Natural killer cell (primary cell): ENCODE results near the gene HOMER1. TPM values are rescaled to one million over a fixed set of nuclear protein-coding genes. Genes with fewer than 3 reads are reported as not detected.

Experiments used
- ATAC-seq, 3 donors: fragments of 150-1000 bp in 2 of 3; fragments of 200-7000 bp in 1 of 3; cut with Tn5 transposase; 1 replicate in 1 of 3; 2 replicates in 2 of 3; pipeline ENCODE4 v1.10.0; 2021; ENCODE audit warnings: mild to moderate bottlenecking in 2 of 3, moderate library complexity in 2 of 3
- DNase-seq, 2 donors: peaks; one replicate each; pipeline versions ENCODE4 v3.0.0 to v3.0.0-alpha.2; 2013 to 2021; ENCODE audit warnings: mixed read lengths in 1 of 2
- H3K27ac ChIP-seq: one replicate; pipeline ENCODE4 v1.5.1; 2013; ENCODE audit warnings: mild to moderate bottlenecking, low read length
- H3K27me3 ChIP-seq: one replicate; pipeline ENCODE4 v1.6.1; 2013; ENCODE audit warnings: low read length; ENCODE audit not compliant: control insufficient read depth, insufficient read depth
- H3K36me3 ChIP-seq: one replicate; pipeline ENCODE4 v1.6.1; 2013; ENCODE audit warnings: low read length; ENCODE audit not compliant: control insufficient read depth, insufficient read depth
- H3K4me1 ChIP-seq: one replicate; pipeline ENCODE4 v1.6.1; 2013; ENCODE audit warnings: low read length; ENCODE audit not compliant: control insufficient read depth, insufficient read depth
- H3K4me3 ChIP-seq: one replicate; pipeline ENCODE4 v1.5.1; 2013; ENCODE audit warnings: low read length
- H3K9me3 ChIP-seq: one replicate; pipeline ENCODE4 v1.6.1; 2013; ENCODE audit warnings: low read length; ENCODE audit not compliant: control insufficient read depth, insufficient read depth
- H3K27ac Mint-ChIP-seq, 2 donors: one replicate each; pipeline ENCODE4 v1.8.0; 2022; ENCODE audit warnings: mild to moderate bottlenecking in 2 of 2, mixed read lengths in 2 of 2, moderate library complexity in 1 of 2
- H3K27me3 Mint-ChIP-seq, 2 donors: one replicate each; pipeline ENCODE4 v1.8.0; 2022; ENCODE audit warnings: low read depth in 2 of 2, mixed read lengths in 2 of 2
- H3K36me3 Mint-ChIP-seq: one replicate; pipeline ENCODE4 v1.8.0; 2022; ENCODE audit warnings: mixed read lengths
- H3K4me1 Mint-ChIP-seq, 2 donors: one replicate each; pipeline ENCODE4 v1.8.0; 2022; ENCODE audit warnings: mixed read lengths in 2 of 2
- H3K4me3 Mint-ChIP-seq: one replicate; pipeline ENCODE4 v1.8.0; 2022; ENCODE audit warnings: mild to moderate bottlenecking, moderate library complexity, mixed read lengths
- H3K9me3 Mint-ChIP-seq, 2 donors: one replicate each; pipeline ENCODE4 v1.8.0; 2022; ENCODE audit warnings: mixed read lengths in 2 of 2
- WGBS: methylation state at CpG from one replicate; pipeline ENCODE4 v1.1.7; 2013; ENCODE audit warnings: missing lambda C conversion rate; ENCODE audit not compliant: insufficient coverage; 5-methylcytosine and 5-hydroxymethylcytosine counted together
- intact Hi-C: fragments of 100-400 bp; cut with micrococcal nuclease; formaldehyde crosslinking; loops from one replicate; pipeline ENCODE4 v1.14.2; 2022
- total RNA-seq, 4 donors: library from RNA; stranded (reverse); fragments of 120-200 nt in 1 of 4; gene quantifications; one replicate each; pipeline versions ENCODE4 v1.2.3 to v1.2.4, GENCODE V29; 2013 to 2022
- TF ChIP-seq, protein P1 (sequence below): fragments of 200-600 bp; IDR thresholded peaks from one replicate; pipeline ENCODE4 v1.8.0; 2022; ENCODE audit warnings: antibody characterized with exemption

The HOMER1 gene
- total RNA-seq, 3 donors from 2014 or later (not counting 1 experiment from before 2014, with no cell fraction given), result 3.1 to 5.4 (median 4.3) TPM

DNA sequence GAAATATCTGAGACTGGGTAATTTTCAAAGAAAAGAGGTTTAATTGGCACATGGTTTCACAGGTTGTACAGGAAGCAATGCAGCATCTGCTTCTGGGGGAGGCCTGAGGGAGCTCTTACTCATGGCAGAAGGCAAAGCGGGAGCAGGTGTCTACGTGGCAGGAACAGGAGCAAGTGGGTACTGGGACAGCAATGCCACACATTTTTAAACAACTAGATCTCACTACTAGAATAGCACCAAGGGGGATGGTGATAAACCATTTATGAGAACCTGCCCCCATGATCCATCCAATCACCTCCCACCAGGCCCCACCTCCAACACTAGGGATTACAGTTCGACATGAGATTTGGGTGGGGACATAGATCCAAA lies 47.6 kb upstream of the HOMER1 start:
- Mint-ChIP-seq H3K4me3 (peak overlapping the region; percentile 29), H3K9me3 (no peaks in the 10 kb centered on the region), H3K4me1 (peaks cover 27 to 42% of the 10 kb centered on the region in 2 donors), H3K27me3 (no peaks in the 10 kb centered on the region), H3K36me3 (no peaks in the 10 kb centered on the region), H3K27ac (peak overlapping the region; percentile 92 to 97)
- Histone ChIP-seq H3K27ac (peak overlapping the region; percentile 73), H3K9me3 (no peaks in the 10 kb centered on the region), H3K4me1 (peaks cover 14% of the 10 kb centered on the region), H3K36me3 (no peaks in the 10 kb centered on the region), H3K27me3 (no peaks in the 10 kb centered on the region), H3K4me3 (no peak overlapping the region)
- peak; percentile 64 to 78 (median 71) for ATAC-seq
- WGBS, result 50% methylated on average over 3 of the region's 3 CpGs
- peak; percentile 5 to 24 for DNase-seq
- intact Hi-C loops, result loop anchor here (5.0 kb wide), 3 partner anchors 49 to 66 kb away; partner anchors contain the start of genes HOMER1 and TENT2
- TF ChIP-seq, protein P1, sequence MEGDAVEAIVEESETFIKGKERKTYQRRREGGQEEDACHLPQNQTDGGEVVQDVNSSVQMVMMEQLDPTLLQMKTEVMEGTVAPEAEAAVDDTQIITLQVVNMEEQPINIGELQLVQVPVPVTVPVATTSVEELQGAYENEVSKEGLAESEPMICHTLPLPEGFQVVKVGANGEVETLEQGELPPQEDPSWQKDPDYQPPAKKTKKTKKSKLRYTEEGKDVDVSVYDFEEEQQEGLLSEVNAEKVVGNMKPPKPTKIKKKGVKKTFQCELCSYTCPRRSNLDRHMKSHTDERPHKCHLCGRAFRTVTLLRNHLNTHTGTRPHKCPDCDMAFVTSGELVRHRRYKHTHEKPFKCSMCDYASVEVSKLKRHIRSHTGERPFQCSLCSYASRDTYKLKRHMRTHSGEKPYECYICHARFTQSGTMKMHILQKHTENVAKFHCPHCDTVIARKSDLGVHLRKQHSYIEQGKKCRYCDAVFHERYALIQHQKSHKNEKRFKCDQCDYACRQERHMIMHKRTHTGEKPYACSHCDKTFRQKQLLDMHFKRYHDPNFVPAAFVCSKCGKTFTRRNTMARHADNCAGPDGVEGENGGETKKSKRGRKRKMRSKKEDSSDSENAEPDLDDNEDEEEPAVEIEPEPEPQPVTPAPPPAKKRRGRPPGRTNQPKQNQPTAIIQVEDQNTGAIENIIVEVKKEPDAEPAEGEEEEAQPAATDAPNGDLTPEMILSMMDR, result no peak

GRCh38 chr5:79560771-79561524 lies 47.0 kb upstream of the HOMER1 start:
- Histone ChIP-seq H3K4me3 (no peak overlapping the region), H3K9me3 (no peaks in the 10 kb centered on the region), H3K4me1 (peaks cover 14% of the 10 kb centered on the region), H3K27ac (peak overlapping the region; percentile 73), H3K36me3 (no peaks in the 10 kb centered on the region), H3K27me3 (no peaks in the 10 kb centered on the region)
- TF ChIP-seq, protein P1, result no peak
- WGBS, result 79% methylated on average over 3 of the region's 4 CpGs
- no peaks in the 10 kb centered on the region for H3K9me3 Mint-ChIP-seq
- no peaks in the 10 kb centered on the region for H3K36me3 Mint-ChIP-seq
- peak overlapping the region; percentile 29 for H3K4me3 Mint-ChIP-seq
- ATAC-seq (peak; percentile 77 to 87 (median 85)), DNase-seq (peak in 1 of 2 donors; percentile 15)
- H3K27me3 Mint-ChIP-seq, result no peaks in the 10 kb centered on the region
- peaks cover 27 to 42% of the 10 kb centered on the region in 2 donors for H3K4me1 Mint-ChIP-seq
- intact Hi-C loops, result loop anchor here (5.0 kb wide), 3 partner anchors 49 to 66 kb away; partner anchors contain the start of genes HOMER1 and TENT2
- H3K27ac Mint-ChIP-seq, result peak overlapping the region; percentile 92 to 97

GRCh38 chr5:79555418-79555817 lies 41.5 kb upstream of the HOMER1 start:
- H3K9me3 Mint-ChIP-seq, result no peaks in the 10 kb centered on the region
- no peak overlapping the region for H3K4me3 Mint-ChIP-seq
- 78% methylated on average over 3 of the region's 3 CpGs for WGBS
- ATAC-seq, result no peak
- H3K9me3 ChIP-seq, result no peaks in the 10 kb centered on the region
- no peak for DNase-seq
- H3K4me3 ChIP-seq, result no peak overlapping the region
- H3K27me3 Mint-ChIP-seq, result peaks cover 0 to 3% of the 10 kb centered on the region in 2 donors
- H3K27ac ChIP-seq, result no peak overlapping the region
- no peak overlapping the region for H3K27ac Mint-ChIP-seq
- H3K4me1 ChIP-seq, result no peaks in the 10 kb centered on the region
- intact Hi-C loops, result no loop called here
- H3K27me3 ChIP-seq, result no peaks in the 10 kb centered on the region
- peaks cover 9 to 16% of the 10 kb centered on the region in 2 donors for H3K4me1 Mint-ChIP-seq
- H3K36me3 Mint-ChIP-seq, result no peaks in the 10 kb centered on the region
- TF ChIP-seq, protein P1, result no peak
- H3K36me3 ChIP-seq, result no peaks in the 10 kb centered on the region
